Neural progenitor cell (in vitro differentiated cells): ENCODE data around the gene UPK1A. TPM values are rescaled to one million over a fixed set of nuclear protein-coding genes. Genes with fewer than 3 reads are reported as not detected.

Experiments used
- DNase-seq: peaks from one replicate; pipeline ENCODE4 v3.0.0-alpha.2; 2016; ENCODE audit warnings: low spot score
- H2AFZ ChIP-seq: fragments of 200-600 bp; sonication (generic); replicated peaks from 2 replicates; pipeline ENCODE4 v1.6.1; 2016; ENCODE audit warnings: antibody characterized with exemption
- H3F3A ChIP-seq: fragments of 200-600 bp; sonication (generic); 2 replicates; pipeline ENCODE4 v1.6.1; 2016; ENCODE audit warnings: antibody characterized with exemption, low read depth
- H3K27ac ChIP-seq: fragments of 200-600 bp; sonication (generic); 2 replicates; pipeline ENCODE4 v1.5.1; 2016; ENCODE audit warnings: mild to moderate bottlenecking
- H3K27me3 ChIP-seq: fragments of 200-600 bp; sonication (generic); 2 replicates; pipeline ENCODE4 v1.6.1; 2016; ENCODE audit warnings: mild to moderate bottlenecking, moderate library complexity
- H3K36me3 ChIP-seq: fragments of 200-600 bp; sonication (generic); 2 replicates; pipeline ENCODE4 v1.5.1; 2016
- H3K4me1 ChIP-seq: fragments of 200-600 bp; sonication (generic); 2 replicates; pipeline ENCODE4 v1.6.1; 2016; ENCODE audit warnings: mixed run types
- H3K4me2 ChIP-seq: fragments of 200-600 bp; sonication (generic); 2 replicates; pipeline ENCODE4 v1.6.1; 2016
- H3K4me3 ChIP-seq: fragments of 200-600 bp; sonication (generic); 2 replicates; pipeline ENCODE4 v1.5.1; 2016
- H3K79me2 ChIP-seq: fragments of 200-600 bp; sonication (generic); 2 replicates; pipeline ENCODE4 v1.6.1; 2016; ENCODE audit warnings: low read depth
- H3K9ac ChIP-seq: fragments of 200-600 bp; sonication (generic); 2 replicates; pipeline ENCODE4 v1.6.1; 2016
- H3K9me3 ChIP-seq: fragments of 200-600 bp; sonication (generic); 2 replicates; pipeline ENCODE4 v1.5.1; 2016; ENCODE audit warnings: low read depth
- H4K20me1 ChIP-seq: fragments of 200-600 bp; sonication (generic); 2 replicates; pipeline ENCODE4 v1.6.1; 2016; ENCODE audit warnings: low read depth
- H3K27ac Mint-ChIP-seq: 3 replicates; pipeline ENCODE4 v1.8.0; 2021; ENCODE audit warnings: mixed read lengths
- H3K27me3 Mint-ChIP-seq: 2 replicates; pipeline ENCODE4 v1.8.0; 2022; ENCODE audit warnings: low read depth, mild to moderate bottlenecking, inconsistent platforms, moderate library complexity, mixed read lengths; ENCODE audit not compliant: insufficient read depth
- H3K36me3 Mint-ChIP-seq: 3 replicates; pipeline ENCODE4 v1.8.0; 2021; ENCODE audit warnings: mixed read lengths
- H3K4me1 Mint-ChIP-seq: 3 replicates; pipeline ENCODE4 v1.8.0; 2021; ENCODE audit warnings: mixed read lengths
- H3K4me3 Mint-ChIP-seq: 3 replicates; pipeline ENCODE4 v1.8.0; 2021; ENCODE audit warnings: mild to moderate bottlenecking, moderate library complexity, mixed read lengths
- H3K9me3 Mint-ChIP-seq: 3 replicates; pipeline ENCODE4 v1.8.0; 2020; ENCODE audit warnings: mixed read lengths
- EZH2 ChIP-seq: fragments of 200-600 bp; sonication (generic); IDR thresholded peaks from 2 replicates; pipeline ENCODE4 v1.6.1; 2017; ENCODE audit warnings: antibody characterized with exemption, mild to moderate bottlenecking, moderate library complexity
- EZH2phosphoT487 ChIP-seq: fragments of 200-600 bp; sonication (generic); IDR thresholded peaks from 2 replicates; pipeline ENCODE4 v1.6.1; 2017; ENCODE audit warnings: antibody characterized with exemption
- total RNA-seq: library from RNA; depleted of rRNA; stranded (reverse); fragments of >200 nt; gene quantifications from 2 replicates; pipeline ENCODE4 v1.2.3, GENCODE V29; 2015; ENCODE audit warnings: low replicate concordance
- TF ChIP-seq, protein P1 (sequence below): fragments of 200-600 bp; sonication (generic); IDR thresholded peaks from 2 replicates; pipeline ENCODE4 v1.5.1; 2017; ENCODE audit warnings: antibody characterized with exemption, mild to moderate bottlenecking

Gene UPK1A
- total RNA-seq, 1 donor from 2014 or later = not detected

DNA sequence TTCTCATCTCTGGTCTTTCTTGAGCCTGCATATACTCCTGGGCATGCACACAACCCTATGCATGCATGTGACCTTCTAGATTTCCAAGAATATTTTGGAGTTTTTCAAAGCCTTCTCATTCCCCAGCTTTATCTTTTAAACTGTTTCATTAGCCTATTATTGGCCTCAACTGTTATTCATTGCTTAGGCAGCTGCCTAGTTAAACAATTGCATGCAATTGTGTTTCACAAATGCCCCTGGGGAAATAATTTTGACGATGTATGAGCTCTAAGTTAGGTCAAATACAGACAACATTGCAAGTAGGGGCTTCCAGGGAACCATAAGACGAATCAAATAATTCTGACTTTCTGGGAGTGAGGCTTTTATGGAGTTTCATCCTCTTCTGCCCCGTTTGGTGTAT lies 2.3 kb upstream of the UPK1A start:
- TF ChIP-seq, protein P1, sequence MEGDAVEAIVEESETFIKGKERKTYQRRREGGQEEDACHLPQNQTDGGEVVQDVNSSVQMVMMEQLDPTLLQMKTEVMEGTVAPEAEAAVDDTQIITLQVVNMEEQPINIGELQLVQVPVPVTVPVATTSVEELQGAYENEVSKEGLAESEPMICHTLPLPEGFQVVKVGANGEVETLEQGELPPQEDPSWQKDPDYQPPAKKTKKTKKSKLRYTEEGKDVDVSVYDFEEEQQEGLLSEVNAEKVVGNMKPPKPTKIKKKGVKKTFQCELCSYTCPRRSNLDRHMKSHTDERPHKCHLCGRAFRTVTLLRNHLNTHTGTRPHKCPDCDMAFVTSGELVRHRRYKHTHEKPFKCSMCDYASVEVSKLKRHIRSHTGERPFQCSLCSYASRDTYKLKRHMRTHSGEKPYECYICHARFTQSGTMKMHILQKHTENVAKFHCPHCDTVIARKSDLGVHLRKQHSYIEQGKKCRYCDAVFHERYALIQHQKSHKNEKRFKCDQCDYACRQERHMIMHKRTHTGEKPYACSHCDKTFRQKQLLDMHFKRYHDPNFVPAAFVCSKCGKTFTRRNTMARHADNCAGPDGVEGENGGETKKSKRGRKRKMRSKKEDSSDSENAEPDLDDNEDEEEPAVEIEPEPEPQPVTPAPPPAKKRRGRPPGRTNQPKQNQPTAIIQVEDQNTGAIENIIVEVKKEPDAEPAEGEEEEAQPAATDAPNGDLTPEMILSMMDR = no peak
- no peak for TF ChIP-seq EZH2
- no peak for TF ChIP-seq EZH2phosphoT487
- Histone ChIP-seq H3K27ac (no peak overlapping the region), H3K4me3 (no peak overlapping the region), H3K79me2 (no peaks in the 10 kb centered on the region), H3K27me3 (peaks cover 3% of the 10 kb centered on the region), H3K9ac (no peak overlapping the region), H4K20me1 (no peaks in the 10 kb centered on the region), H3K4me1 (no peaks in the 10 kb centered on the region), H2AFZ (no peak overlapping the region), H3K4me2 (no peak overlapping the region), H3K36me3 (no peaks in the 10 kb centered on the region), H3F3A (no peaks in the 10 kb centered on the region), H3K9me3 (no peaks in the 10 kb centered on the region)
- Mint-ChIP-seq H3K4me3 (no peak overlapping the region), H3K27me3 (peaks cover 2% of the 10 kb centered on the region), H3K36me3 (peaks cover 13% of the 10 kb centered on the region), H3K4me1 (no peaks in the 10 kb centered on the region), H3K27ac (no peak overlapping the region), H3K9me3 (no peaks in the 10 kb centered on the region)
- DNase-seq = no peak

DNA sequence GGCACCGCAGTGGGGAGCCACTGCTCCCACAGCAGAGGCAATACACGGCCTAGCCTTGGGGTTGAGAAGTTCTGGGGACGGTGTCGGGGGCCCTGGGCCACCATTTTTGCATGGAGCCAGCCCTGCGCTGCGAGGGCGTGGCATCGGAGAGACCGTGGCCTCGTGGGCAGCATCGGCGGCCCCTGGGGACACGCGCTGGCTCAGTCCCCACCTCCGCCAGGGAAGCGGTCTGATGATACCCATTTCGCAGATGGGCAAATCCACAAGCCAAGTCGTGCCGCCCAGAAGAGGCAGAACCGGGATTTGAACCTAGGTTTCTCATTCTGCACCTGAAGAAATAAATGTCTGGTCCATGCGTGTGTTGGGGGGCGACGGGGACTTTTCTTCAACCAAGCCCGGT lies 1.2 kb upstream of the UPK1A start:
- Histone ChIP-seq H3K4me3 (no peak overlapping the region), H3K79me2 (no peaks in the 10 kb centered on the region), H3K9me3 (no peaks in the 10 kb centered on the region), H3K9ac (no peak overlapping the region), H2AFZ (no peak overlapping the region), H3F3A (no peaks in the 10 kb centered on the region), H3K4me2 (no peak overlapping the region), H3K27ac (no peak overlapping the region), H4K20me1 (no peaks in the 10 kb centered on the region), H3K4me1 (no peaks in the 10 kb centered on the region), H3K27me3 (peaks cover 14% of the 10 kb centered on the region), H3K36me3 (no peaks in the 10 kb centered on the region)
- H3K36me3 Mint-ChIP-seq = peaks cover 11% of the 10 kb centered on the region
- H3K4me3 Mint-ChIP-seq = no peak overlapping the region
- H3K27ac Mint-ChIP-seq = no peak overlapping the region
- no peaks in the 10 kb centered on the region for H3K4me1 Mint-ChIP-seq
- TF ChIP-seq, protein P1 = no peak
- TF ChIP-seq EZH2phosphoT487 = no peak
- TF ChIP-seq EZH2 = no peak
- no peaks in the 10 kb centered on the region for H3K9me3 Mint-ChIP-seq
- peaks cover 4% of the 10 kb centered on the region for H3K27me3 Mint-ChIP-seq
- no peak for DNase-seq

DNA sequence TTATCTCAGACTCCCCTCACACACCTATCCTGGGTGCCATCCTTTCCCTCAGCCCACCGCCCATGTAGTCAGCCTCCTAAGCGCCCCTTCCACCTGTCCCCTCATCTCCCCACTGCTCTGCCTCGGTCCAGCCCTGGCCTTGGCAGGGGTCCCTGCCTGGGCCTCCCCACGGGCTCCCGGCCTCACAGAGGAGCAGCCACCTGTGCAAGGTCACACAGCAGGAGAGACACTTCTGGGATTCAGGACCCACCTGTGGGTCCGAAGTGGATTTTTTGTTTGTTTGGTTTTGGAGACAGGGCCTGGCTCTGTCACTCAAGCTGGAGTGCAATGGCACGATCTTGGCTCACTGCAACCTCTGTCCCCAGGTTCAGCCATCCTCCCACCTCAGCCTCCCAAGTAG lies 713 bp upstream of the UPK1A start:
- Histone ChIP-seq H3K27me3 (peaks cover 14% of the 10 kb centered on the region), H3K4me1 (no peaks in the 10 kb centered on the region), H3K4me2 (no peak overlapping the region), H3K4me3 (no peak overlapping the region), H3K27ac (no peak overlapping the region), H3K79me2 (no peaks in the 10 kb centered on the region), H2AFZ (no peak overlapping the region), H3K9ac (no peak overlapping the region), H3K36me3 (no peaks in the 10 kb centered on the region), H4K20me1 (no peaks in the 10 kb centered on the region), H3F3A (no peaks in the 10 kb centered on the region), H3K9me3 (no peaks in the 10 kb centered on the region)
- peaks cover 9% of the 10 kb centered on the region for H3K36me3 Mint-ChIP-seq
- no peak overlapping the region for H3K27ac Mint-ChIP-seq
- no peaks in the 10 kb centered on the region for H3K9me3 Mint-ChIP-seq
- TF ChIP-seq, protein P1 = no peak
- no peak for TF ChIP-seq EZH2
- TF ChIP-seq EZH2phosphoT487 = no peak
- no peak for DNase-seq
- H3K4me1 Mint-ChIP-seq = no peaks in the 10 kb centered on the region
- no peak overlapping the region for H3K4me3 Mint-ChIP-seq
- H3K27me3 Mint-ChIP-seq = peaks cover 4% of the 10 kb centered on the region
